GM18870 (cell line): ENCODE measurements around the gene ZNF536.

Experiments
- ATAC-seq: cut with Tn5 transposase; IDR thresholded peaks from one replicate; pipeline ENCODE4 v1.9.1; 2021; ENCODE audit warnings: moderate library complexity; ENCODE audit not compliant: unreplicated experiment

Gene ZNF536

DNA sequence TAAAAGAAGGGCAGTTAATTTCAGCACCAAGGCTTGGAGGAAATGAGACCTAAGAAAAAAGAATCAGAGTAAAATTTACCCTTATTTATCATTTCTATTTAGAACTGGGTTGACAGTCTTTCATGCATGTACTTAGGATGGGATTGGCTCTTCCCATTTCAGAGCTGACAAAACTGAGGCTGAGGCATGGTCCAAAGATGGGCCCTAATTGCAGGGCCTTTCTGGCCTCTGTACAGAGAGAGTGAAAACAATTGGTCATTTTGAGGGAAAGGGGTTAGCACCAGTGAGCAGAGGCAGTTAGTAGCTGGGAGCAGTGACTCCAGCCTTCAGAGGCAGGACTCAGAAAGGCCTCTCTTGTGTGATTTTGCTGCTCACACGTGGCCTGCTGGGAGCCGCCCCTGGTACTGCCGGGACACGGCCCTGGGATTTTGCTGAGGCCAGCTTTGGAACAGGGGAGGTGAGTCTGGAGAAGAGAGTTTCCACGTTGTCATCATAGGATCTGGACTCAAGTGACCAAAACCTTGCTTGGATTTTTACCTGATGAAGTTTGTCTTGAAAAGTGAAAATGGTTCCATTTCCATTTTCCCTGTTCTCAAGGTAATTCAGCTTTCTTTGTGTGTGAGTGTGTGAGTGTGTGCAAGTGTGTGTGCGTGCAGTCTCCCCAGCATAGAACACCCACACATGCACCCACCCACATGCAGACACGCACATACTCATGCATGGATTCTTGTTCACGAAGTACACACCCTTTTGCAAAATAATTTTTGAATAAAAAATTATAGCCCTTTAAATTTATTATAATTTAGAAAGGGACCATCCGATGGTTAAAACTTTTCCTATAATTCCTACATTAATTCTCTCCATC is at the start of gene ZNF536:
ZNF536 (plus strand) TSS at position 425 of the 865 bp plus-strand sequence. CDS start 71,179 bp downstream, outside the sequence.
- no peak for ATAC-seq

DNA sequence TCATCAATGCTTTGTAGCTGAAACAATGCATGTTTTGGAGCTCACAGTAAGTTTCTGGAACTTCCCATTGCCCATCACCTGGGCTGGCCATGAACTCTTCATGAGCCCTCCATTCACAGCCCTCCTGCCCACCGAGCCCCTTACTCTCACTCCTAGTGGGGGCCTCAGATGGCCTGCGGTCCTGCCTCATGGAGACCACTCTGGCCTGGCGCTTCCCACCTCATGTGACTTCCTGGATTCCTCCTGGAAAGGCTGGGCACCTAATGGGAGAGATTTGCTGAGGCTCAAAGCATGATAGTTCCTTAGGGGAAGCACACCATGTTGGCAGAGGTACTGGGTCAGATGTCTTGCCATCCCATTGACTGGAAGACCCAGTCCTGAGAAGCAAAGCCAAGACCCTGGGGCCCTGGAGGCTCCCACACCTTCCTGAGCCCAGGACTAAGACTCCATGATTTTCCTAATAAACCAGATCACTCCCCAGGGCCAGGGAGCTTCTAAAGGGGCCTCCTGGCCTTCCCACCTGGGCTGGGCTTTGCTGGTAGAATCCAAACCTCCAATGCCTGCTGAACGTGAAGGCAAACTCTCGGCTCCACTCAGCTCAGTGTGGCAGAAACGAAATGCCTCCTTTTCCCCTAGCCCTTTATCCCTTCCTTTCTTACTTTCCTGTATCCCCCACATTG is 49.4 kb upstream of the ZNF536 start:
- no peak for ATAC-seq

- ATAC-seq = no peak
Observed at GRCh38 chr19:30323904-30324303, 48.3 kb upstream of the ZNF536 start.

GRCh38 chr19:30324982-30325381 is 47.2 kb upstream of the ZNF536 start:
- no peak for ATAC-seq

GRCh38 chr19:30325676-30326392 is 46.4 kb upstream of the ZNF536 start:
- no peak for ATAC-seq

DNA sequence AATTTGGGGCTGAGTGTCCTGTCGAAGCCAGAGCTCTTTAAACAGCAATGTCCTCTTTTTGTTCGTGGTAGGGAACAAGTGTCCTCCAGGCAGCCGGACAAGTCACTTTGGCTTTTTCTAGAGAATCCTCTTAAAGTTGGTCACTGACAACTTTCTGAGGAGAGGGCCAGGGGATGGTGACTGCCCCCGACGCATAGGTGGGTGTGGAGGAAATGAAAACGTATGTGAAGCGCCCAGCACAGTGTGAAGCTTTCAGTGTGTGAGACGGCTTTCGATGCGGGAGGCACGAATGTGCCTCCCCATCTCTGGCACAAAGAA is 45.8 kb upstream of the ZNF536 start:
- no peak for ATAC-seq

DNA sequence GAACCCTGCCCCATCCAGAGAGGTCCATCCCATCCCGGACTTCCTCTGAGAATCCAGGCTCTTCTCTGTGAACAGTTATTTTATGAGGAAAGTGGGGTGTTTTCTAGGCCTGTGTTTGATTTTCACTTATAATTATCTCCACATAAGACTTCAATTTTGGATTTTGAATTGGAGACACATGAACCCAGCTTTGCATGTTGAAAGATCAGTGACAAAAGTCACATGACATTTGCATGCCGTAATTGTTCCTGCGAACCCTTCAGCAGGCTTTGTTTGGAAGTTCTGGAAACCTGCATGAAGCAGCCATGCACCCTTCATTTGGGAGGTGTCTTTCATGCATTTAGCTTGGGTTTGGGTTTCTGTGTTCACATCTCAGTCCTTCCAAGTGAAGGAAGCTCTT is 44.9 kb upstream of the ZNF536 start:
- no peak for ATAC-seq

DNA sequence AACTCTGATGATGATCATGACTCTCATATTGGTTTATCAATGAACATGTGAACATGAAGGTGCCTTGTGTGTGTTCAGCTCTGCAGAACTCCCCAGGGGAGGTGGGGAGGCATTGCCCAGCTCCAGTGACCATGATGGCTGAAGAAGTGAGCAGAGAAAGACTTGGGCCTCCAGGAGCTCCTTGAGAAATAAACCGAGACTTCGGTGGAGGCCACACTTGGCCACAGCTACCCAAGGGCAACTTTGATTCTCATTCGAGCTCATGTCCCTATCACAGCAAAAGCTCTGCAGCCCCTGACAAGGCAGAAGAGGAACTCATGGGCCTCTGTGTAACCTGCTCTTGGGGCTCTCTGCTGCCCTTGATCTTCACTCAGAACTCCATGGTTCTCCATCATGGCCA is 44.1 kb upstream of the ZNF536 start:
- no peak for ATAC-seq

DNA sequence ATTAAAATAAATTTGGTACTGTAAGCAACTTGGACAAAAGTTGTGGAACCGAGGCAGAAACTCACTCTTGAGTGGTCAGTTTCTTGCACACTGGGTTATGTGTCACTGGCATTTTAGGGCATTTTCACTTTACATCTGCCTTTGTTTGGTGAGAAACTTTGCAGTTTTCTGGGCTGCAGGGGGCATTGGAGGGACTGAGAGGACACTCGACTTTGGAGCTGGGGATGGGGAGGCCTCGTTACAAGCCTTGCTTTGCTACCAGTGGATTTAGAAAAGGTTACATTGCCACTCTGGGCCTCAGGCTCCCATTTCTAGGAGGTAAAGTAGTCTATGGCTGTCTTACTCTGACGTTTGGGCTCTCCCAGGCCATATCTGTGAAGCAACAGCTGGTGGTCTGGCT is 41.9 kb upstream of the ZNF536 start:
- ATAC-seq = no peak

DNA sequence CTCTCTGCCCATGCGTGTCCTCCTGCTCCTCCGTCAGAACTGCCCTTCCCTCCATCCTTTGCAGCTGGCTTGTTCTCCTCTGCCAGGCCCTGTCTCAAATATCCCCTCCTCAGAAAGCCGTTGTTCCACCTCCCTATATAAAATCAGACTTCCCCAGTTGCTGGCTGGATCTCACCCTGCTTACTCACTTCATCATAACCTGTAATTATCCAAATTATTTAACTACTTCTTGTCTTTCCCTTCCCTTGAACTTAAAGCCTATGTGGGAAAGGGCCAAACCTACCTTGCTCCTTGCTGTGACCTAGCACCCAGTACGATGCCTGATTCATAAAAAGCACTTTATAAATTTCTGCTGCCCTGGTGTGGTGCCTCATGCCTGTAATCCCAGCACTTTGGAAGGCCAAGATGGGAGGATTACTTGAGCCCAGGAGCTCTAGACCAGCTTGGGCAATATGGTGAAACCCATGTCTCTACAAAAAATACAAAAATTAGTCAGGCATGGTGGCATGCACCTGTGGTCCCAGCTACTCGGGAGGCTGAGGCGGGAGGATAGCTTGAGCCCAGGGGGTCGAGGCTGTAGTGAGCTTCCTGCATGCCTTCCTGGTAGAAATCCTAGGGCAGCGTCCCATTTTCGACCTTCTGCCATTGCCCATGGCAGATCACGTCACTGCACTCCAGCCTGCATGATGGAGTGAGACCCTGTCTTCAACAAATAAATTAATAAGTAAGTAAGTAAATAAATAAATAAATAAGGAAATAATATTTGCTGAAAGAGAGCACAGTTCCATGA is 39.5 kb upstream of the ZNF536 start:
- ATAC-seq = no peak

DNA sequence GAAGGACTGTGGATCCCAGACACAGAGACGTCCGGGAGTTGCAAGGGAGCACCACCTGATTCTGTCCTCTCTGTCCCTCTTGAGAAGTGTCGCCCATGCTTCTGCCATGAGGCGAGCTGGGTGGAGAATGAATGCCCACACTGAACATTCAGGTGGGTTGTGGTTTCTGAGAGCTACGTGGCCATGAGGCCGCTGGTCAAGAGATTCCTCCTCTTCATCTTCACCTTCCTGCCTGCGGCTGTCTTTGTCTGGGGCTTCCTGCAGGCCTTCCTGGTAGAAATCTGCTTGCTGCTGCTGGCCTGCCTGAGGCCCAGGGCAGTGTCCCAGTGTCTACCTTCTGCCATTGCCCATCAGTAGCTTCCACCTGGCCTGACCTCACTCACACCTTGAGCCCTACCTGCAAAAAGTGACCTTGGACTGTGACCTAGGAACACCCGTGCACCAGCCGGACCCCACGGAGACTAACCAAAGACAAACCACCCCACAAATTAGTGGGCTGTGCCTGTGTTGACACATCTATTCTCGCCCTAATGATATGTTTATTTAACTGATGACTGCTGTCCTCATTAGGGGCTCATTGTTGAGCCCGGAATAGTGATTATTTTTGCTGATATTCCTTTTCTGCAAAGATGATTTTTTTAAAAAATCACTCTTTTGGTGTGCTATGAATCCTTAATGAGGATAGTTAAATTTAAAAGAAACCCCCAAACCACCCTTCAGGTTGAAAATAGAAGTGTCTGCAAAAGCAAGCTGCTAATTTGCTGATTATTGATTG is 38.7 kb upstream of the ZNF536 start:
- ATAC-seq = no peak

GRCh38 chr19:30334841-30335240 is 37.3 kb upstream of the ZNF536 start:
- ATAC-seq = no peak

DNA sequence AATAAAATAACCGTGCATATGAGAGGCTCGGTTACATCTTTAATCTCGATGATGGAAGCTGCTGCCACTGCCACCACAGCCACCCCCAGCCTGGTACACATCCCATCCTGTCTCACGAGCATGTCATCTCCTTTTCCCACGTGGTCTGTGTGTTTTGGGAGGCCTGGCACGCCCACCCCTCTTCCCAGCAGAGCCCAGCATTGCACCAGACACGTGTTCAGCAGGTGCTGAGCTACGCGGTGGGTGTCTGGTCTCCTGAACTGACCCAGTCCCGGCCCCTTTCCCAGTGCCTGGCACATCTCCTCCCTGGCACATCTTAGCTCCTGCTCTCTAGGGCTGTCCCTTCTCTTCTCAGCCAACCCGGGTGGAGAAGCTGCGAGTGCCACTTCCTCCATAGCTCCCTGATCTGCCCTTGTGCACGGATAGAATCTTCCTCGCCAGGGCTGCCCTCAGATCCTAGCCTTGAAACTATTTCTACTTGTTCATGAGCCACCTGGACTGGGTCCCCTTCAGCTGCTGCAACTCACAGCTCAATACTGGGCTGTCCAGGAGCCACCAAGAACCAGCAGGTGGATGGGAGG is 36.8 kb upstream of the ZNF536 start:
- ATAC-seq = no peak

- ATAC-seq = no peak
Observed at GRCh38 chr19:30336290-30336689, 35.9 kb upstream of the ZNF536 start.

DNA sequence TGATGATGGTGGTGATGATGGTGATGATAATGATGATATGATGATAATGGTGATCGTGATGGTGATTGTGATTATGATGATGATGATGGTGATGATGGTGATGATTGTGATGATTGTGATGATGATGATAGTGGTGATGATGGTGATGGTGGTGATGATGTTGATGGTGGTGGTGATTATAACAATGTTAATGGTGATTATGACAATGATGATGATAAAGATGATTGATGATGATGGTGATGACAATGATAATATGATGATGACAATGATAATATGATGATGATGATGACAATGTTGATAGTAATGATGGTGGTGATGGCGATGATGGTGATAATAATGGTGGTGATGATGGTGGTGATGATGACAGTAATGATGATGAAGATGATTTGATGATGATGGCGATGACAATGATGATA is 34.1 kb upstream of the ZNF536 start:
- no peak for ATAC-seq

DNA sequence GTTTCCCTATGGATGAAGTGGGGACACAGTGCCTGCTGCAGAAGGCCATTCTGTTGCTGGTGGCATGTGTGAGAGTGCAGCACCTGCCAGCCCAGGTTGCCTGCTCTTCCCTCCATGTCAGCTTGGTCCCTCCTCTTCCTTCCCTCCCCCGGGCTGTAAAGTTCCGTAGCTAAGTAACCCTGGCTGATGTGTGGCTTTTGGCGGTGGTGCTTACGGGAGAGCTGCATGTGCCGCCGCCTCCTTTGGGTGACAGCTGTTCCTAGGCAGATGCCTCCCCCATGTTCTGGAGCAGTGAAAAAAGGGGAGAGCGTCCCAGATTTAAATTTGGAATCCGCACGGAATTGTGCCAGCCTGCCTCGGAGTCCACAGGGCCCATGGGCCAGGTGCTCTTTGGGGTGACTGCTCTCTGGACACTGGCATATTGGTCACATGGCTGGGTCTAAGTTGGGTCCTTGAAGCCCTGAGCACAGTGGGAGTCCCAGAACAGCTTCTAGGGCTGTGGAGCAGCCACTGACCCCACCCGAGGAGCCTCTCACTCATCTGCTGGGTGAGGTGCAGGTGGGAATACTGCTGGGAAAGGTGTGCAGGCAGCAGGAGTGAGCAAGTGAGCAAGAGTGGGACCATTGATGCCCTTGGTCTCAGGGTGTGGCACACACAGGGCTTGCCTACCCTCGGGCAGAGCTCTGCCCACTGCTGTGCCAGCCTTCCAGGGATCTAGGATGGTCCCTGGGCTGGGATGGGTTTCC is 33.1 kb upstream of the ZNF536 start:
- ATAC-seq = no peak

DNA sequence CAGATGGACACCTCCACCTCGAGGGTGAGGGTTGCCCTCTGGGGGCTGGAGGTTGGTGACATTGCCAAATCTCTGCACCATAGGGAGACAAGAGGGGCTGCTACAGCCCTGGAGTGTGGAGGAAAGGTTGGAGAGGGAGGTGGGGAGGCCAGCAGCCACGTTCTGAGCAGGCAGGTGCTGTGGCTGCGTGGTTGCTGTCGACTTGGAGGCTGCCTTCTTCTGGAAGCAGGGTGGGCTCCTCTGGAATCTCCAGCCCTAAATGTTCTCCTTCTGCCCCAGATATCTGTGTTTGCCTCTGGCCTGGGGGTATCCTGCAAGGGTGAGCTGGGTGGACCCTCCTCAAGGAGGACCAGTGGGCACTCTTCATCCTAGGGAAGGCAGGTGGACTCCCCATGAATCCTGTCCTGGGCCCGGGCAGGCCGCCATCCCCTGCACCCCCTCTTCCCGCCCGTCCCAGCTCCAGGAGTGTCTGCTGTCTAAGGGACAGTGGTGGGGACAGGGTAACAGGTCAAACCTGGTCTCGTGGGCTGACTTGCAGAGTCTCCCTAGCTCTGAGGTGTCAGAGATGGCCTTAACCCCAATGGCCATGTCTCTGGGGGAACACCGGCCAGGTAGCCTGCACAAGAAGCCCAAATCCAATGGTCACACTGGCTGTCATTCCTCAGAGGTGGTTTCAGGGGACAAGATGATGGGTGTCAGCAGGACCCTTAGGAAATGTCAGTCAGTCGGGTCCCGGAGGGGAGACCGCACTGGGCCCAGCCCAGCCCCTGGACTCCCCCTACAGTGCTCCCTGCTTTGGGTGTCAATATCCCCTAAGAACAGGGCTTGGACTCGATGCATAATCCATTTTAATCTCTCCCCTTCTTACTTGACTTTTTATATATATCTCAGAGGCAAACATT is 32.3 kb upstream of the ZNF536 start:
- ATAC-seq = no peak
